Hepatocyte (in vitro differentiated cells): Measurements from ENCODE around the gene GJA5. TPM values are rescaled to one million over a fixed set of nuclear protein-coding genes. Genes with fewer than 3 reads are reported as not detected.

Experiments used
- DNase-seq: peaks from one replicate; pipeline ENCODE4 v3.0.0-alpha.2; 2016; ENCODE audit warnings: low spot score
- H2AFZ ChIP-seq: fragments of 200-600 bp; sonication (generic); 2 replicates; pipeline ENCODE4 v1.6.0; 2016; ENCODE audit warnings: antibody characterized with exemption, mild to moderate bottlenecking
- H3K27ac ChIP-seq: fragments of 200-600 bp; sonication (generic); 2 replicates; pipeline ENCODE4 v1.5.1; 2016; ENCODE audit warnings: mild to moderate bottlenecking
- H3K27me3 ChIP-seq: fragments of 200-600 bp; sonication (generic); 2 replicates; pipeline ENCODE4 v1.6.1; 2016
- H3K36me3 ChIP-seq: fragments of 200-600 bp; sonication (generic); replicated peaks from 2 replicates; pipeline ENCODE4 v1.5.1; 2016; ENCODE audit warnings: low read depth; ENCODE audit not compliant: insufficient read depth
- H3K4me1 ChIP-seq: fragments of 200-600 bp; sonication (generic); 2 replicates; pipeline ENCODE4 v1.5.1; 2016; ENCODE audit warnings: mild to moderate bottlenecking, moderate library complexity; ENCODE audit not compliant: insufficient read depth
- H3K4me2 ChIP-seq: fragments of 200-600 bp; sonication (generic); 2 replicates; pipeline ENCODE4 v1.6.0; 2016
- H3K4me3 ChIP-seq: fragments of 200-600 bp; sonication (generic); 2 replicates; pipeline ENCODE4 v1.5.1; 2016; ENCODE audit warnings: mild to moderate bottlenecking
- H3K79me2 ChIP-seq: fragments of 200-600 bp; sonication (generic); 2 replicates; pipeline ENCODE4 v1.6.0; 2017; ENCODE audit warnings: mild to moderate bottlenecking
- H3K9me2 ChIP-seq: fragments of 200-600 bp; sonication (generic); replicated peaks from 2 replicates; pipeline ENCODE4 v1.6.0; 2017; ENCODE audit warnings: mild to moderate bottlenecking; ENCODE audit not compliant: insufficient read depth
- H3K9me3 ChIP-seq: fragments of 200-600 bp; sonication (generic); 2 replicates; pipeline ENCODE4 v1.5.1; 2016; ENCODE audit warnings: low read depth, mild to moderate bottlenecking
- H4K20me1 ChIP-seq: fragments of 200-600 bp; sonication (generic); 2 replicates; pipeline ENCODE4 v1.6.0; 2016; ENCODE audit warnings: mild to moderate bottlenecking; ENCODE audit not compliant: insufficient read depth, poor library complexity, severe bottlenecking
- CTCF ChIP-seq: fragments of 200-600 bp; sonication (generic); IDR thresholded peaks from 2 replicates; pipeline ENCODE4 v1.5.1; 2016; ENCODE audit warnings: antibody characterized with exemption, mild to moderate bottlenecking; ENCODE audit not compliant: poor library complexity
- EZH2 ChIP-seq: fragments of 200-600 bp; sonication (generic); IDR thresholded peaks from 2 replicates; pipeline ENCODE4 v1.6.1; 2016; ENCODE audit warnings: antibody characterized with exemption, mild to moderate bottlenecking, borderline replicate concordance
- EZH2phosphoT487 ChIP-seq: fragments of 200-600 bp; sonication (generic); IDR thresholded peaks from one replicate; pipeline ENCODE4 v1.6.1; 2018; ENCODE audit warnings: antibody characterized with exemption, mild to moderate bottlenecking, low read depth, moderate library complexity; ENCODE audit not compliant: unreplicated experiment, severe bottlenecking
- WGBS: methylation state at CpG from one replicate; pipeline ENCODE4 v1.1.6; 2016; ENCODE audit warnings: low lambda C conversion rate; ENCODE audit errors: missing lambda C conversion rate; 5-methylcytosine and 5-hydroxymethylcytosine counted together
- polyA plus RNA-seq: library from polyadenylated mRNA; unstranded; fragments of >200 nt; fragmentation: Nextera tagmentation; extraction: Ambion mirVana; gene quantifications from 2 replicates; pipeline ENCODE4 v1.2.1, GENCODE V29; 2016
- total RNA-seq: library from RNA; depleted of rRNA; stranded (reverse); fragments of >200 nt; gene quantifications from 2 replicates; pipeline ENCODE4 v1.2.3, GENCODE V29; 2014

GJA5 gene
- total and polyA plus RNA-seq, 2 experiments from 2014 or later, result 9.7 to 12.4 TPM

DNA sequence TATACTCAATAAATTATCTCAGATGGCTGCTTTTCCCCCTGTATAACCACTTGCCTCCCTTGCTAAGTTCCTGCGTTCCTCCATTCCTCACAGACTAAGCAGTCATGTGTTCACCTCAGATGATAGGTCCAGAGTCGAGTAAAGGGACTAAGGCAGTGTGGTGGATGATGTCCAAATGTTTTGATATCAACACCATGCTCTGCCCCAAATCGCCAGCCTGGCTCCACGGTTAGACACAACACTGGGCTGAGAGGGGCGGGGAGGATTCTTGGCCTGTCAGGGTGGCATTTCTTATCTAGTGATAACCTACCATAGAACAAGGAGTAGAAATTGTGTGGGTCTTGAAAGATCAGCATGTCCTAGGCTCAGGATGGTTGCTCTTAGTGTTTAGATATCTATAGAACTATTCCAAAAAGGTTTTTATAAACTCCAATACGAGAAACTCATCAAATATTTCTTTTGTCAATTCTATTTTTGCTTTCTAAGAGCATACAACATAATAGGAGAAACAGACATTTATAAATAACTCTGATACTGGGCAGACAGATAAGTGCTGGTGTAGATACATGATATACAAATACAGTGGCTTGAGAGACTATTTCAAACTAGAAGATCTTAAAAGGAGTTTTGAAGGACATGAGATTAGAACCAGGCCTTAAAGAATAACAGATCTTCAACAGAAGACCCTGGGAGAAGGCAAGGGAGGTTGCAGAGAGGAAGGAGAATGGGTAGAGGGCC lies 21.5 kb downstream of the GJA5 start:
- Histone ChIP-seq H2AFZ (no peak overlapping the region), H3K36me3 (no peaks in the 10 kb centered on the region), H3K9me3 (no peaks in the 10 kb centered on the region), H3K4me1 (peaks cover 12% of the 10 kb centered on the region), H4K20me1 (no peaks in the 10 kb centered on the region), H3K79me2 (no peaks in the 10 kb centered on the region), H3K27ac (no peak overlapping the region), H3K4me3 (no peak overlapping the region), H3K27me3 (no peaks in the 10 kb centered on the region), H3K4me2 (no peak overlapping the region), H3K9me2 (no peaks in the 10 kb centered on the region)
- no peak for DNase-seq
- TF ChIP-seq CTCF (no peak), EZH2 (no peak), EZH2phosphoT487 (no peak)
- WGBS, result 91% methylated on average over 6 of the region's 6 CpGs

DNA sequence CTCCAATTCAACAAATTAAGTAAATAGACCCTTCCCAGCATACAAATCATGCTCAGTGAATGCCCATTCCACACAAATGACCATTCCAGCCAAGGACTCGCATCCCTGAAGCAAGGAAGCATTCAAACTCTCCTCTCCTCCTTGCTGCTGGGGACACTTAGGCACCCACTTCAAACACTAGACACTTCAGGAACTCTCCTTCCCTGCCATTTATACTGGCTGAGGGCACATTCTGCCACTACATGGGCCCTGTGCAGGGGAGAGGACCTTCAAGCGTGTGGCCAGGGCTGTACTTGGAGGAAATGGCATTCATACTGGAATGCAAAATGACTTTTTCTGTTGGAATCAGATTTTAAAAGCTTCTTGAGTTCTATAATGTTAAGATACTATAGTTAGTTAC lies 22.3 kb downstream of the GJA5 start:
- Histone ChIP-seq H4K20me1 (no peaks in the 10 kb centered on the region), H3K4me1 (peaks cover 12% of the 10 kb centered on the region), H3K27ac (no peak overlapping the region), H2AFZ (no peak overlapping the region), H3K9me2 (no peaks in the 10 kb centered on the region), H3K4me2 (no peak overlapping the region), H3K9me3 (no peaks in the 10 kb centered on the region), H3K36me3 (no peaks in the 10 kb centered on the region), H3K4me3 (no peak overlapping the region), H3K27me3 (no peaks in the 10 kb centered on the region), H3K79me2 (no peaks in the 10 kb centered on the region)
- TF ChIP-seq EZH2phosphoT487 (no peak), EZH2 (no peak), CTCF (no peak)
- DNase-seq, result no peak
- WGBS, result 94% methylated on average over 2 of the region's 2 CpGs

DNA sequence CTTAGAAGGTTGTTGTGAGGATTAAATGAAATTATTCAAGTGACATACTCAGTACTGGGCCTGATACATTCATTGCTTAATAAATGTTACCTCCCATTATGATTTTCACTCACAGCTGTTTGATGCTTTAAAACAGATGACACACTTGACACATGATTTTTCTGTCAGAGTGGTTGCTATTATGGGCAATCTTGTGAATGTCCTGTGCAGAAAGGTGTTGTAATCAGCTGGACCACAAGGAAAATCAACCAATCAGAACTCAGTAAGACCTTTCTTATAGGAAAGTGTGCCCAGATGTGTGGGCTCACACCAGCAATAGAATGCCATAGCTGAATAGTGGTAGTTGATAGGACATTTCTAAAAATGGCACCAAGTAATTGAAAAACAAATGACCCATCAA lies 23.5 kb downstream of the GJA5 start:
- Histone ChIP-seq H3K4me2 (no peak overlapping the region), H3K9me3 (no peaks in the 10 kb centered on the region), H3K79me2 (no peaks in the 10 kb centered on the region), H3K36me3 (no peaks in the 10 kb centered on the region), H3K4me1 (peaks cover 12% of the 10 kb centered on the region), H3K27me3 (no peaks in the 10 kb centered on the region), H3K4me3 (no peak overlapping the region), H3K27ac (no peak overlapping the region), H3K9me2 (no peaks in the 10 kb centered on the region), H4K20me1 (no peaks in the 10 kb centered on the region), H2AFZ (no peak overlapping the region)
- no peak for DNase-seq
- TF ChIP-seq EZH2 (no peak), CTCF (no peak), EZH2phosphoT487 (no peak)
